ENCODE results near the gene AKNA. TPM values are rescaled to one million over a fixed set of nuclear protein-coding genes. Genes with fewer than 3 reads are reported as not detected.

Gene AKNA
- total RNA-seq, 3 donors from 2014 or later = 29.3 to 45.1 (median 44.9) TPM

DNA sequence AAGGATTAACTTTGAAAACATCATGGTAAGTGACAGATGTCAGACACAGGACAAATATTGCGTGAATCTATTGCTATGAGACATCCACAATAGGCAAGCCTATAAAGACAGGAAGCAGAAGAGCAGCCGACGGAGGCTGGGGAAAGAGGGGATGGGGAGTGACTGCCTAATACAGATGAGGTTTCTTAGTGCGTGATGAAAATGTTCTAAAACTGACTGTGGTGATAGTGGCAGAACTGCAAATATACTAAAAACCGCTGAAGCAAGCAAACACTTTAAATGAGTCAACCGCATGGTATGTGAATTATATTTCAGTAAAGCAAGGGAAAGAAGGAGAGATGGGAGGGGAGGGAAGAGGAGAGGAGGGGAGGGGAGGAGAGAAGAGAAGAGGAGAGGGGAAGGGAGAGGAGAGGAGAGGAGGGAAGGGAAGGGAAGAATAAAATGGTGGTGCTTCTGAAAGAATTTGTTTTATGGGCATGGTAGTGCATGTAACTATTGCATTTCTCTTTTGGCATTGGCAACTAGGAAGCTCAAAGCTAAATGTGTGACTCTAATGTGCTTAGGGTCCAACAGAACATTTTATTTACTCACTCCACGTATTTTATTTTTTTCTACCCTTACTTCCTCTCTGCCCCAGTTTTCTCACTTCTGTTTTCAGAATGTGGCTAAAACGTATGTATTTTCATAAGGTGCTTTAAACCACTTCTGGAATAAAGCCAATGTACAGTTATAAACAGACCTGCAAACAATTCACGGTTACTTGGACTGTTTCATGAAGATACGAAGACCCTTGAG, 21.3 kb downstream of the AKNA start:
- peak; percentile 60 for ATAC-seq
- no peak overlapping the region for H3K4me3 ChIP-seq
- no peak for DNase-seq
- peaks cover 26% of the 10 kb centered on the region for H3K4me1 ChIP-seq (ENCODE audit: low read depth)
- no peaks in the 10 kb centered on the region for H3K9me3 ChIP-seq
- H3K36me3 ChIP-seq (ENCODE audit: low read depth) = peaks cover 8% of the 10 kb centered on the region
- intact Hi-C loops (cut with DNase I, micrococcal nuclease) = no loop called here
- TF ChIP-seq, protein P1, sequence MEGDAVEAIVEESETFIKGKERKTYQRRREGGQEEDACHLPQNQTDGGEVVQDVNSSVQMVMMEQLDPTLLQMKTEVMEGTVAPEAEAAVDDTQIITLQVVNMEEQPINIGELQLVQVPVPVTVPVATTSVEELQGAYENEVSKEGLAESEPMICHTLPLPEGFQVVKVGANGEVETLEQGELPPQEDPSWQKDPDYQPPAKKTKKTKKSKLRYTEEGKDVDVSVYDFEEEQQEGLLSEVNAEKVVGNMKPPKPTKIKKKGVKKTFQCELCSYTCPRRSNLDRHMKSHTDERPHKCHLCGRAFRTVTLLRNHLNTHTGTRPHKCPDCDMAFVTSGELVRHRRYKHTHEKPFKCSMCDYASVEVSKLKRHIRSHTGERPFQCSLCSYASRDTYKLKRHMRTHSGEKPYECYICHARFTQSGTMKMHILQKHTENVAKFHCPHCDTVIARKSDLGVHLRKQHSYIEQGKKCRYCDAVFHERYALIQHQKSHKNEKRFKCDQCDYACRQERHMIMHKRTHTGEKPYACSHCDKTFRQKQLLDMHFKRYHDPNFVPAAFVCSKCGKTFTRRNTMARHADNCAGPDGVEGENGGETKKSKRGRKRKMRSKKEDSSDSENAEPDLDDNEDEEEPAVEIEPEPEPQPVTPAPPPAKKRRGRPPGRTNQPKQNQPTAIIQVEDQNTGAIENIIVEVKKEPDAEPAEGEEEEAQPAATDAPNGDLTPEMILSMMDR (IDR thresholded peaks at IDR 0.05) = no peak

DNA sequence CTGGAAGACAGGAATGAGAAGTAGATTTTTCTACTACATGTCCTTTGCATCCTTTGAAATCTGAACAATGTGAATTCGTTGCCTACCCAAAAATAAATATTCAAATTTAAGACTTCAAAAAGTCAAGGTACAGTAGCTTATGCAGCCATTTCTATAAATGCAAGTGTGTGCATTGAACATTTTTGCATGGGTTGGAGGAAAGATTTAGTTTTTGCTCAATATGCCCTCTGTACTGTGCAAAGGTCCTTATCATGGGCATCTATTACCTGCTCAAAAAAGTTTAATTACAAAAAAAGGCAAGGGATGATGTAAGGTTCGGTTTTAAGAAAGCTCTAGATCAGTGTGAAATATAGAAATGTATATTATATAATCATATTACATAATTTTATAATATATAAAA, 22.6 kb downstream of the AKNA start:
- ATAC-seq (no peak), DNase-seq (no peak)
- peaks cover 19% of the 10 kb centered on the region for H3K36me3 ChIP-seq (ENCODE audit: low read depth)
- peaks cover 20% of the 10 kb centered on the region for H3K4me1 ChIP-seq (ENCODE audit: low read depth)
- no peak overlapping the region for H3K4me3 ChIP-seq
- H3K9me3 ChIP-seq = no peaks in the 10 kb centered on the region
- intact Hi-C loops (cut with DNase I, micrococcal nuclease) = no loop called here
- TF ChIP-seq, protein P1 (IDR thresholded peaks at IDR 0.05) = no peak

DNA sequence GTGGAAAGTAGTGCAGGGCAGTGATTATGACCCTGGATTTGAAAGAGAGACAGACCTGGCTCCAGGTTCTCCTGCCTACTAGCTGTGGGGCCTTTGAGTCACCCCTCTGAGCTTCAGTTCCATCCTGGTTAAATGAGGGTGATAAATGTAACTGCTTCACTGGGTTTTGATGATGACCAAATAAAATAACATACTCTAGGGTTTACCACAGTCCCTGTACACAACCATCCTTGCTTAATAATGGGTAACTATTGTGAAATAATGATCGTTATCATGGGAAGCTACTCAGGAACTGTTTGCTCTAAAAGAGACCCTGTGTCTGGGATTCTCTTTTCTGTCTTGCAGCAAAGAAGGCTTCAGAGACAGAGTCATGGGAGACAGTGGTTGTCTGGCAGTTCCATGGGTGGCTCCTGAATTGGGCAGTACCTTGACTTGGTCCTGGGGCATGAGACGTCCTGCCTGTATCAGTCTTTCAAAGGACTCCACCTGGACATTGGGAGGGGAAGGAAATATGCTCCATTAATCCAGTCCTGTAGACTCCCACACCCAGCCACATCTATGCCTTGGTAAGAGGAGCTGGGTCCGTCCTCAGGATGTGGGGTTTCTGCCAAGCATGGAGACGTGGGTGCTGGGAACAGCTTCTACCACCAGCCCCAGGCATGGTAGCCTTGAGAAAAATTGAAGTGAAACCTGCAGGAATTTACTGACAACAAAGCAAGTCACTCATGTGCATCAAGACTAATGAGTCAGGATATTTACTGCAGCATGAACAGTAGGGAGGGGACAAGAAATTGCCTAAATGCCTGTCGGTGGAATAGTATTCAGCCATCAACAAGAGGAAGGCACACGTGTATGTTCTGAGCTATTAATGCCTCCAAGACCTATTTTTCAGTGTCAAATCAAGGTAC, 23.4 kb downstream of the AKNA start:
- Histone ChIP-seq H3K9me3 (no peaks in the 10 kb centered on the region), H3K36me3 (ENCODE audit: low read depth) (peaks cover 27% of the 10 kb centered on the region), H3K4me1 (ENCODE audit: low read depth) (peaks cover 20% of the 10 kb centered on the region), H3K4me3 (no peak overlapping the region)
- ATAC-seq = peak; percentile 3
- intact Hi-C loops (cut with DNase I, micrococcal nuclease) = no loop called here
- TF ChIP-seq, protein P1 (IDR thresholded peaks at IDR 0.05) = no peak
- DNase-seq = no peak

DNA sequence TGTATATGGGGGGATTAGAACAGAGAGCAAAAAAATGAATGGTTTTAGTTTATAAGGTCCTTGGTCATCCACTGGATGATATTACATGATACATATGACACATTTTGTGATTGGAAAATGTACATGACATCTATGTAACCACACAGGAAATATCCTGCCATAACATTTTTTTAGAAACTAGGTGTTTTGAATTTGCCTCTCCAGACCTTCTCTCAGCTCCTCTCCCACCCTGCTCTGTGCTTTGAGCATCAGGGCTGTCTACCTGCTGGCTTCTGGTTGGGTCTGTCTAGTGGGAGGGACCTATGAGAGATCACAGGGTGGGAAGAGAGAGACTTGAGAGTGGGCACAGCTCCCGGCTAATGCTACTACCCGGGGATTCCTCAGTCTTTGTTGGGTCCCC, 24.4 kb downstream of the AKNA start:
- ATAC-seq = no peak
- intact Hi-C loops (cut with DNase I, micrococcal nuclease) = no loop called here
- Histone ChIP-seq H3K9me3 (no peaks in the 10 kb centered on the region), H3K36me3 (ENCODE audit: low read depth) (peaks cover 32% of the 10 kb centered on the region), H3K4me1 (ENCODE audit: low read depth) (peaks cover 20% of the 10 kb centered on the region), H3K4me3 (no peak overlapping the region)
- TF ChIP-seq, protein P1 (IDR thresholded peaks at IDR 0.05) = no peak
- DNase-seq = no peak

DNA sequence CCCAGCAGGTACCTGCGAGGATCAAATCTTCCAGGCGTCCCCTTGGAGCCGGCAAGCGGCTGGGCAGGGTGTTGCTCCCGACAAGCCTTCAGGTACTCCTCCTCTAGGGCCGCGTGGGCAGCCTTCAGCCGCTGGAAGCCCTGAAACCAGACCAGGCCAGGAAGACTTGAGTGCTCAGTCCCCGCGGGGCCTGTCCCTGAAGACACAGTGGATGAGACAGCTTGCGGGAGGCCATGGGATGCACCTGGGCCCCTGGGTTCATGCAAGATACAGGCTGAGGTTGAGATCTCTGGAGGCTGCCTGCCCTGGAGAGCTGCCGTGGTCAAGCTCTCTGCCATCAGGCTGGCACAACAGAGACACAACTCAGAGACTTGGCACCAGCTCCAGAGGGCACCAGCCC, 25.4 kb downstream of the AKNA start:
- no peak for DNase-seq
- Histone ChIP-seq H3K4me1 (ENCODE audit: low read depth) (peaks cover 17% of the 10 kb centered on the region), H3K4me3 (no peak overlapping the region), H3K9me3 (no peaks in the 10 kb centered on the region), H3K36me3 (ENCODE audit: low read depth) (peaks cover 37% of the 10 kb centered on the region)
- intact Hi-C loops (cut with DNase I, micrococcal nuclease) = no loop called here
- TF ChIP-seq, protein P1 (IDR thresholded peaks at IDR 0.05) = no peak
- no peak for ATAC-seq
